ENCODE data around the gene UBQLNL.

- TF ChIP-seq, protein P1, sequence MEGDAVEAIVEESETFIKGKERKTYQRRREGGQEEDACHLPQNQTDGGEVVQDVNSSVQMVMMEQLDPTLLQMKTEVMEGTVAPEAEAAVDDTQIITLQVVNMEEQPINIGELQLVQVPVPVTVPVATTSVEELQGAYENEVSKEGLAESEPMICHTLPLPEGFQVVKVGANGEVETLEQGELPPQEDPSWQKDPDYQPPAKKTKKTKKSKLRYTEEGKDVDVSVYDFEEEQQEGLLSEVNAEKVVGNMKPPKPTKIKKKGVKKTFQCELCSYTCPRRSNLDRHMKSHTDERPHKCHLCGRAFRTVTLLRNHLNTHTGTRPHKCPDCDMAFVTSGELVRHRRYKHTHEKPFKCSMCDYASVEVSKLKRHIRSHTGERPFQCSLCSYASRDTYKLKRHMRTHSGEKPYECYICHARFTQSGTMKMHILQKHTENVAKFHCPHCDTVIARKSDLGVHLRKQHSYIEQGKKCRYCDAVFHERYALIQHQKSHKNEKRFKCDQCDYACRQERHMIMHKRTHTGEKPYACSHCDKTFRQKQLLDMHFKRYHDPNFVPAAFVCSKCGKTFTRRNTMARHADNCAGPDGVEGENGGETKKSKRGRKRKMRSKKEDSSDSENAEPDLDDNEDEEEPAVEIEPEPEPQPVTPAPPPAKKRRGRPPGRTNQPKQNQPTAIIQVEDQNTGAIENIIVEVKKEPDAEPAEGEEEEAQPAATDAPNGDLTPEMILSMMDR (IDR thresholded peaks at IDR 0.05) = no peak
- no peak for TF ChIP-seq POLR2A (IDR thresholded peaks at IDR 0.05)
Measured at GRCh38 chr11:5500393-5500801, 16.1 kb downstream of the UBQLNL start.

All from testis (tissue), 2 donors.